Urinary bladder (tissue), 4 donors: ENCODE results near the gene NFKB1. TPM values are rescaled to one million over a fixed set of nuclear protein-coding genes. Genes with fewer than 3 reads are reported as not detected.
A peak's percentile ranks its signal among the peaks of the same experiment; 100 is the strongest.

ENCODE experiments used
- DNase-seq: peaks from one replicate; pipeline ENCODE4 v3.0.0-alpha.2; 2015; ENCODE audit errors: extremely low spot score
- H3K27ac ChIP-seq: one replicate; pipeline ENCODE4 v1.5.1; 2013; ENCODE audit warnings: low read depth, mild to moderate bottlenecking, moderate library complexity
- H3K36me3 ChIP-seq: one replicate; pipeline ENCODE4 v1.6.1; 2013; ENCODE audit warnings: mild to moderate bottlenecking, moderate library complexity; ENCODE audit not compliant: insufficient read depth
- H3K4me1 ChIP-seq: one replicate; pipeline ENCODE4 v1.6.1; 2013; ENCODE audit warnings: mild to moderate bottlenecking, moderate library complexity; ENCODE audit not compliant: insufficient read depth
- H3K4me3 ChIP-seq: one replicate; pipeline ENCODE4 v1.5.1; 2013; ENCODE audit warnings: low read depth, low read length
- WGBS: extraction: QIAGEN DNeasy Blood & Tissue Kit; methylation state at CpG from one replicate; pipeline ENCODE4 v1.1.7; 2013; 5-methylcytosine and 5-hydroxymethylcytosine counted together
- polyA plus RNA-seq: library from polyadenylated mRNA; stranded (reverse); fragments of 200-250 nt; gene quantifications from one replicate; pipeline ENCODE4 v1.2.3, GENCODE V29; 2013
- total RNA-seq: library from RNA; depleted of rRNA; stranded (reverse); fragments of >200 nt; gene quantifications from one replicate; pipeline ENCODE4 v1.2.3, GENCODE V29; 2014
- donor health status: healthy with polysubstance abuse.
- donor health status: healthy.

Gene NFKB1, protein sequence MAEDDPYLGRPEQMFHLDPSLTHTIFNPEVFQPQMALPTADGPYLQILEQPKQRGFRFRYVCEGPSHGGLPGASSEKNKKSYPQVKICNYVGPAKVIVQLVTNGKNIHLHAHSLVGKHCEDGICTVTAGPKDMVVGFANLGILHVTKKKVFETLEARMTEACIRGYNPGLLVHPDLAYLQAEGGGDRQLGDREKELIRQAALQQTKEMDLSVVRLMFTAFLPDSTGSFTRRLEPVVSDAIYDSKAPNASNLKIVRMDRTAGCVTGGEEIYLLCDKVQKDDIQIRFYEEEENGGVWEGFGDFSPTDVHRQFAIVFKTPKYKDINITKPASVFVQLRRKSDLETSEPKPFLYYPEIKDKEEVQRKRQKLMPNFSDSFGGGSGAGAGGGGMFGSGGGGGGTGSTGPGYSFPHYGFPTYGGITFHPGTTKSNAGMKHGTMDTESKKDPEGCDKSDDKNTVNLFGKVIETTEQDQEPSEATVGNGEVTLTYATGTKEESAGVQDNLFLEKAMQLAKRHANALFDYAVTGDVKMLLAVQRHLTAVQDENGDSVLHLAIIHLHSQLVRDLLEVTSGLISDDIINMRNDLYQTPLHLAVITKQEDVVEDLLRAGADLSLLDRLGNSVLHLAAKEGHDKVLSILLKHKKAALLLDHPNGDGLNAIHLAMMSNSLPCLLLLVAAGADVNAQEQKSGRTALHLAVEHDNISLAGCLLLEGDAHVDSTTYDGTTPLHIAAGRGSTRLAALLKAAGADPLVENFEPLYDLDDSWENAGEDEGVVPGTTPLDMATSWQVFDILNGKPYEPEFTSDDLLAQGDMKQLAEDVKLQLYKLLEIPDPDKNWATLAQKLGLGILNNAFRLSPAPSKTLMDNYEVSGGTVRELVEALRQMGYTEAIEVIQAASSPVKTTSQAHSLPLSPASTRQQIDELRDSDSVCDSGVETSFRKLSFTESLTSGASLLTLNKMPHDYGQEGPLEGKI
- 38.4 TPM for total RNA-seq
- polyA plus RNA-seq, result 29.4 TPM

DNA sequence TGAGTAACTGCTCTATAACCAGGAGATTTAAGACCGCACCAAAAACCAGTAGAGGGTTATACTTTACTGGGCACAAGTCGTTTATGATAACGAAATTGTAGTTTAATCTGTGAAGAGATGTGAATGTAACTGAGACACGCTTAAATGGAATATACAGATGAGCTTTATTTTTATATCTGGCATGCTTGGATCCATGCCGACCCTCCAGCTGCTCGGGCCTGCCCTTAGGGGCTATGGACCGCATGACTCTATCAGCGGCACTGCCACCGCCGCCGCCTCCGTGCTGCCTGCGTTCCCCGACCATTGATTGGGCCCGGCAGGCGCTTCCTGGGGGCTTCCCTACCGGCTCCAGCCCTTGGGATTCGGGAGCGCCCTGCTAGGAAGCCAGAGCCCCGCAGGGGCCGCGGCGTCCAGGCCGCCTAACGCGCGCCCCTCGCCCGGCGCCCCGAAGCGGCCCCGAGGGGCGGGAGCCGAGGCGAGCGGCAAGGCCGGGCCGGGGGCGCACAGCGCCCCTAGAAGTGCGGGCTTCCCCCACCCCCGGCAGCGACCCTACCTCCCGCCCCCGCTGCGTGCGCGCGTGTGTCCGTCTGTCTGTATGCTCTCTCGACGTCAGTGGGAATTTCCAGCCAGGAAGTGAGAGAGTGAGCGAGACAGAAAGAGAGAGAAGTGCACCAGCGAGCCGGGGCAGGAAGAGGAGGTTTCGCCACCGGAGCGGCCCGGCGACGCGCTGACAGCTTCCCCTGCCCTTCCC, at the start of gene NFKB1:
NFKB1 (plus strand) TSS at position 664 of the 751 bp plus-strand sequence. CDS start 24,160 bp downstream, outside the sequence.
- Histone ChIP-seq H3K36me3 (no peaks in the 10 kb centered on the region), H3K4me1 (no peaks in the 10 kb centered on the region), H3K4me3 (peak within 1 kb of the TSS; percentile 85), H3K27ac (peak within 1 kb of the TSS; percentile 100)
- WGBS, result under 1% methylated on average over 63 of the region's 63 CpGs
- no peak for DNase-seq

DNA sequence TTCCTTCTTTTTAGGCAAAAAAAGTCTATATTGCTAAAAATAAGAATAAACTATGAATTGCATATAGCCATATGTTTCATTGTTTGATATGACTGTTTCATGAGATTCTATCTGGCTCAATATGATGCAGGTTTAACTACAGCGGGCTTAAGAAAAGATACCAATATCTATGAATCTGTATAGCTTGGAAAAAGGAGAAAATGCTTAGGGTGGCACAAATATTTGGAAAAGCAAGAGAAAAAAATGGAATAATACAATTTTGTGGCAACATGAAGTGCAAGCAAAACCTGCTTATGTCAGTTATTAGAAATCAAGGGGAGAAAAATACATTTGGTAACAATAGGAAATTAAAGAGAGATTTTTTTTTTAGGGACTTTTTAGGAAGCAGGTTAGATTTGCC, 48.3 kb upstream of the NFKB1 start:
- Histone ChIP-seq H3K4me1 (no peaks in the 10 kb centered on the region), H3K4me3 (no peak overlapping the region), H3K36me3 (no peaks in the 10 kb centered on the region), H3K27ac (no peak overlapping the region)
- no peak for DNase-seq
- 96% methylated on average over 1 of the region's 1 CpG for WGBS

DNA sequence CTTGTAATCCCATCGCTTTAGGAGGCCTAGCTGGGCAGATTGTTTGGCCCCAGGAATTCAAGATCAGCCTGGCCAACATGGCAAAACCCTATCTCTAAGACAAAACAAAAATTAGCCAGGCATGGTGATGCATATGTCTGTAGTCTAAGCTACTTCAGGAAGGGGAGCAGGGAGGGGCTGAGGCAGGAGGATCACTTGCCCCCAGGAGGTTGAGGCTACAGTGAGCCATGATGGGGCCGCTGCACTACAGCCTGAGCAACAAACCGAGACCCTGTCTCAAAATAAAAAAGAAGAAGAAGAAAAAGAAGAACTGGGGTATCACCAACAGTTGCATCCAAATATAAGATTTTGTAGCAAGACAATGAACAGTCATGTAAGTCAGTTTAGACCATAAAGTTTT, 47.3 kb upstream of the NFKB1 start:
- H3K4me1 ChIP-seq, result no peaks in the 10 kb centered on the region
- DNase-seq, result no peak
- H3K4me3 ChIP-seq, result no peak overlapping the region
- H3K36me3 ChIP-seq, result no peaks in the 10 kb centered on the region
- WGBS, result 96% methylated on average over 3 of the region's 3 CpGs
- H3K27ac ChIP-seq, result no peak overlapping the region

DNA sequence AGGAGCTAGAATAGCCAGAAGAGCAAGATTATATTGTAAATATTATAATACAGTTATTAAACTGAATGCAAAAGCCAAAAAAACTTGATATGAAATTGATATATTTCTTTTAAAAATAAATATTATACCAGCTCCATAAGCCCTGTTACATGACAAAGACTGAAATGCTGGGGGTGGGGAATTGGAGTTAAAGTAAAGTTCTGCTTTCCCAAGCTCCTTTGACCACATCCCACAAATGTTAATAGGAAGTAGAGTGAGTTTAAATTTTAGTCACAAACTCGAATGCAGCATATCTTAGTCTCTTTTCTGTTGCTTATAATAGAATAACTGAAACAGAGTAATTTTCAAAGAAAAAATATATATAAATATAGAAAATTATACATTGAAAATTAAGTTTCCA, 46.9 kb upstream of the NFKB1 start:
- no peak overlapping the region for H3K4me3 ChIP-seq
- WGBS, result 48% methylated on average over 1 of the region's 1 CpG

DNA sequence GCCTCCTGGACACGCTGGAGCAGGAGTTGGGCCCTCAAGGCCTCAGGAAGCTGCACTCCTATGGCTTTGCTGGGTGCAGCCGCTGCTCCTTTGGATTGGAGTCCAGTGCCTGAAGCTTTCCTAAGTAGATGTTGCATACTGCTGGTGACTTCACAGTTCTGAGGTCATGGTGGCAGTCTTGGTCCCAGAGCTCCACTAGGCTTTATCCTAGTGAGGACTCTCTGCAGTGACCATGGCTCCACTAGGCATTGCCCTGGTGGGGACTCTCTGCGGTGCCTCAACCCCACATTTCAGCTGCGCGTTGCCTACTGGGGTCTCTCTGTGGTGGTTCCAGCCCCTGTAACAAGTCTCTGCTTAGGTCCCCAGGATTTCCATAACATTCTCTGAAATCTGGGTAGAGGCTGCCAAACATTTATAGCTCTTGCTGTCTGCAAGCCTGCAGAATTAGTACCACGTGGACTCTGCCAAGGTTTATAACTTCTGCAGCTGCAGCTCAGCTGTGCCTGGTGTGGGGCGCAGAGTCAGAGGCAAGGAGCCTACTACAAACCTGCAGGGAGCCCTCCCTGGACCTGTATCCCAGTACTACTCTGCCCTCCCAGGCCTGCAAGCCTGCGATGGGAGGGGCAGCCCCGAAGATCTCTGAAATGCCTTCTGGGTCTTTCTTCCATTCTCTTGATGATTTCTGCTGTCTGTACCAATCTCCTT, 46.0 kb upstream of the NFKB1 start:
- H3K27ac ChIP-seq, result no peak overlapping the region
- WGBS, result 59% methylated on average over 9 of the region's 9 CpGs
- H3K36me3 ChIP-seq, result no peaks in the 10 kb centered on the region
- DNase-seq, result no peak
- H3K4me3 ChIP-seq, result no peak overlapping the region
- no peaks in the 10 kb centered on the region for H3K4me1 ChIP-seq

More for the DNA sequence above, 46.9 kb upstream of the NFKB1 start:
- H3K36me3 ChIP-seq, result no peaks in the 10 kb centered on the region
- no peaks in the 10 kb centered on the region for H3K4me1 ChIP-seq
- no peak for DNase-seq
- no peak overlapping the region for H3K27ac ChIP-seq

DNA sequence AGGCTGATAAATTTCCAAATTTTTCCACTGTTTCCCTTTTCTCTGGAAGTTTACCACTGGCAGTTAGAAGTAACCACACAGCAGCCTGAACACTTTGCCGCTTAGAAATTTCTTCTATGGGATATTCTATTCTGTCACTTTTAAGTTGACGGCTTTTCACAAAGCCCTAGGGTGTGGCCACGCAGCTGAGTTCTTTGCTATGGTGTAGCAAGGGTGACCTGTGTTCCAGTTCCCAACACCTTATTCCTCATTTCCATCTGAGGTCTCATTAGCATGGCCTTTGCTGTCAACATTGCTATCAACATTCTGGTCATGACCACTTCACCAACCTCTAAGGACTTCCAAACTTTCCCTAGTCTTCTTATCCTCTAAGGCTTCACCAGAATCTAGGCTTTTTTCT, 45.4 kb upstream of the NFKB1 start:
- no peak overlapping the region for H3K27ac ChIP-seq
- 74% methylated on average over 3 of the region's 3 CpGs for WGBS
- no peaks in the 10 kb centered on the region for H3K4me1 ChIP-seq
- H3K4me3 ChIP-seq, result no peak overlapping the region
- H3K36me3 ChIP-seq, result no peaks in the 10 kb centered on the region
- no peak for DNase-seq

DNA sequence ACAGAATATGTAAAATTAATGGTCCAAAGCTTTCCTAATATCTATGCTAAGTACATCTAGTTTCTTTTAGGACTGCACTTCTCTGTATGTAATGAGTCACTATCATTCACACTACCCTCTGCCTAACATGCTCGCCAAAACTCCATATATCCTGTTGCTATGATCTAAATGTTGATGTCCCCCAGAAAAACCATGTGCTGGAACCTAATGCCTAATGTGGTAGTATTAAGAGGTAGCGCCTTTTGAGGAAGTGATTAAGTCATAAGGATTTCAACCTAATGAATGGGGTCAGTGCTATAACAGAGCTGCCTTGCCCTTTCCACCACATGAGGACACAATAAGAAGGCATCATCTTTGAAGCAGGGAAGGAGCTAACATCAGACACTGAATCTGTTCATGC, 34.9 kb upstream of the NFKB1 start:
- H3K36me3 ChIP-seq, result no peaks in the 10 kb centered on the region
- WGBS, result 91% methylated on average over 2 of the region's 2 CpGs

DNA sequence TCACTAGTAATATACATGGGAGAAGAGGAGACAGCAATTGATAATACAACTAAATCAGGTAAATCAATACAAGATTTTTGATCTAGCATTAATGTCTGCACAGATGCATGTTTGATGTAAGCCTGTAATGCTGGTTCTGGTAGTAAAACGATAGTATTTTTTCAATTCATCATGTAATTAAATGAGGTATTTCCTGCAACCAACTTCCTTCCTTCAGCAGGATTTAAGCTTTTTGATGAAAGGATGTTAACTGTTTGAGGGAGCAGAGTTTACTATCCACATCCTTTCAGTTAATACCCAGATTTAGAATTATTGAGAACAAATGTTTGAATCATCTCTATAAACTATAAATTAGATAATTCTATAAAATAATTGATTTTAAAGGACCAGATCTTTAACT, 31.4 kb upstream of the NFKB1 start:
- H3K4me3 ChIP-seq, result no peak overlapping the region
- 6% methylated on average over 1 of the region's 1 CpG for WGBS
- peak overlapping the region; percentile 10 for H3K27ac ChIP-seq
- H3K4me1 ChIP-seq, result no peaks in the 10 kb centered on the region
- DNase-seq, result no peak
- no peaks in the 10 kb centered on the region for H3K36me3 ChIP-seq

More for the DNA sequence above, 34.9 kb upstream of the NFKB1 start:
- H3K4me1 ChIP-seq, result no peaks in the 10 kb centered on the region
- no peak for DNase-seq
- no peak overlapping the region for H3K4me3 ChIP-seq
- no peak overlapping the region for H3K27ac ChIP-seq

DNA sequence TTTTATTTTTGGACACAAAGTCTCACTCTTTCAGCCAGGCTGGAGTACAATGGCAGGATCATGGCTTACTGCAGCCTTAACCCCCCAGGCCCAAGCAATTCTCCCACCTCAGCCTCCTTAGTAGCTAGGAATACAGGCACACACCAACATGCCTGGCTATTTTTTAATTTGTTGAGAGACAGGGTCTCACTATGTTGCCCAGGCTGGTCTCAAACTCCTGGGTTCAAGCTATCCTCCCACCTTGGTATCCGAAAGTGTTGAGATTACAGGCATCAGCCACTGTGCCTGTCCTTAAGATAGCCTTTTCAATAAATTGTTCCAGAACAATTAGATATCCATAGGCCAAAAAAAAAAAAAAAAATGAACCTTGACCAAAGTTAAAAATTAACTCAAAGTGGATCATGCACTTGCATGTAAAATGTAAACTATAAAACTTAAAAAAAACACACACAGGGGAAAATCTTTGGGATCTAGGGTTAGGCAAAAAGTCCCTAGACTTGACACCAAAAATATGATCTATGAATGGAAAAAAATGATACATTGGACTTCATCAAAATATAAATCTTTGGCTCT, 28.6 kb upstream of the NFKB1 start:
- no peaks in the 10 kb centered on the region for H3K36me3 ChIP-seq
- H3K27ac ChIP-seq, result no peak overlapping the region
- no peak for DNase-seq
- no peaks in the 10 kb centered on the region for H3K4me1 ChIP-seq
- 91% methylated on average over 1 of the region's 1 CpG for WGBS
- no peak overlapping the region for H3K4me3 ChIP-seq

DNA sequence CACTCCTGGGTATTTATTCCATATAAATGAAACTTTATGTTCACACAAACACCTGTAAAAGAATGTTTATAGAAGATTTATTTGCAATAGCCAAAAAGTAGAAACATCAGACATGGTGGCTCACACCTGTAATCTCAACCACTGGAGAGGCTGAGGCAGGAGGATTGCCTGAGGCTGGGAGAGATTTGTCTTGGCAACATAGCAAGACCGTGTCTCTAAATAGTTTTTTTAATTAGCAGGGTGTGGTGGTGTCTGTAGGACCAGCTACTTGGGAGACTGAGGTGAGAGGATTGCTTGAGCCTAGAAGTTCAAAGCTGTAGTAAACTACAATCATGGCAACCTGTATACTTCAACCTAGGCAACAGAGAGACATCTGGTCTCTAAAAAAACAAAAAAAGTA, 27.7 kb upstream of the NFKB1 start:
- DNase-seq, result no peak
- H3K4me1 ChIP-seq, result no peaks in the 10 kb centered on the region
- H3K4me3 ChIP-seq, result no peak overlapping the region
- WGBS, result 71% methylated on average over 1 of the region's 1 CpG
- H3K36me3 ChIP-seq, result no peaks in the 10 kb centered on the region
- no peak overlapping the region for H3K27ac ChIP-seq

DNA sequence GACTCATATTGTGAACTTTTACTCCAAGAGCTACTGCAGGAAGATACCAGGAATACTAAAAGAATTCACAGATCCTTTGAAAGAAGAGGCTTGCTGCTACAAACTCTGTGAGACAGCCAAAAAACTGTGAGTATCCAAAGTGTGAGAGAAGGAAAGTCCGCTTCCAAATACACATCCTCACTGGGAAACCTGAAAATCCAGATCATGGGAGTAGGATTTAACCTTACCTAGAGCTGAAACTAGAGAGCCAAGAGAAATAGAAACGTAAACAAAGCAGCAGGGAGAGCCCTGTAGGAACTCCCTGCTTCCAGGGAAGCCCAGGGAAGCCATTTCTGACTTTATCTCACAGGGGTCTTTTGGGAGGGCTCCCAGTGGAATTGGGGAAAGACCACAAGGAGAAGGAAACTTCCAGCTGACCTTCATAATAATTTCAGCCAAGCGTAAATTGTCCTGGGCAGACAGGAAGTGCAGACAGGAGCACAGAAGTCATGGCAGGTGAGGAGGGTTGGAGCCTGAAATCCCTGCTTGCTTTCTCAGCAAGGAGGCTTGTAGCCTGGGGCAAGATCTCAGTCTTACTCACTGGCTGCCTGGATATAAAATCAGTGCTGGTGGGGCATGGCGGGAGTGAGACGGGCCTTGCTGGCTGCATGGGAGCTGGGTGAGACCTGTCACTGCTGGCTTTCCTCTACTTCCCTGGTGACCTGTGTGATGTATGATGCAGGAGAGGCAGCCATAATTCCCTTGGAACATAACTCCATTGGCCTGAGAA, 26.2 kb upstream of the NFKB1 start:
- Histone ChIP-seq H3K4me3 (no peak overlapping the region), H3K27ac (no peak overlapping the region), H3K4me1 (no peaks in the 10 kb centered on the region), H3K36me3 (no peaks in the 10 kb centered on the region)
- WGBS, result 93% methylated on average over 5 of the region's 5 CpGs
- DNase-seq, result no peak

DNA sequence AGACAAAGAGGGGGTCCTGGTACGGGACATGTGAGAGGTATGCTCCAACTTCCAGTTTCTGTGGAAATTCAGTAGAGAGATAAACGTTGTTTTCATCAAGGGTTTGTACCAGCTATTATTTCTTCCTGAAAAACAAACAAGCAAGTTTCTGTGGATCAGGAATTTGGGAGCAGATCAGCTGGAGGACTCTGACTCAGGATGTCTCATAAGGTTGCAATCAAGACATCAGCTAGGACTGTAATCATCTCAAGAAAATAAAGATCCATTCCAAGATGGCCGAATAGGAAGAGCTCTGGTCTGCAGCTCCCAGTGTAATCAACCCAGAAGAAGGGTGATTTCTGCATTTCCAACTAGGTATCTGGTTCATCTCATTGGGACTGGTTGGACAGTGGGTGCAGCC, 23.5 kb upstream of the NFKB1 start:
- Histone ChIP-seq H3K4me3 (no peak overlapping the region), H3K4me1 (no peaks in the 10 kb centered on the region), H3K36me3 (no peaks in the 10 kb centered on the region), H3K27ac (no peak overlapping the region)
- 86% methylated on average over 3 of the region's 3 CpGs for WGBS
- no peak for DNase-seq
